Epithelial cell of proximal tubule (primary cell): ENCODE results near the gene CYP27C1. TPM values are rescaled to one million over a fixed set of nuclear protein-coding genes. Genes with fewer than 3 reads are reported as not detected.

Experiments used
- DNase-seq: peaks from one replicate; pipeline ENCODE4 v3.0.0-alpha.2; 2011; ENCODE audit warnings: low read depth
- H3K4me3 ChIP-seq: 2 replicates; pipeline ENCODE4 v1.5.1; 2011; ENCODE audit warnings: low read depth, mild to moderate bottlenecking, low read length
- total RNA-seq: library from RNA; depleted of rRNA; stranded (reverse); fragments of >200 nt; gene quantifications from 2 replicates; pipeline ENCODE4 v1.2.3, GENCODE V29; 2015
- TF ChIP-seq, protein P1 (sequence below): conservative IDR thresholded peaks from 2 replicates; pipeline ENCODE4 v1.5.1; 2012; ENCODE audit warnings: low read depth, mild to moderate bottlenecking, low read length

CYP27C1 gene
- total RNA-seq, 1 donor from 2014 or later, result 0.52 TPM

DNA sequence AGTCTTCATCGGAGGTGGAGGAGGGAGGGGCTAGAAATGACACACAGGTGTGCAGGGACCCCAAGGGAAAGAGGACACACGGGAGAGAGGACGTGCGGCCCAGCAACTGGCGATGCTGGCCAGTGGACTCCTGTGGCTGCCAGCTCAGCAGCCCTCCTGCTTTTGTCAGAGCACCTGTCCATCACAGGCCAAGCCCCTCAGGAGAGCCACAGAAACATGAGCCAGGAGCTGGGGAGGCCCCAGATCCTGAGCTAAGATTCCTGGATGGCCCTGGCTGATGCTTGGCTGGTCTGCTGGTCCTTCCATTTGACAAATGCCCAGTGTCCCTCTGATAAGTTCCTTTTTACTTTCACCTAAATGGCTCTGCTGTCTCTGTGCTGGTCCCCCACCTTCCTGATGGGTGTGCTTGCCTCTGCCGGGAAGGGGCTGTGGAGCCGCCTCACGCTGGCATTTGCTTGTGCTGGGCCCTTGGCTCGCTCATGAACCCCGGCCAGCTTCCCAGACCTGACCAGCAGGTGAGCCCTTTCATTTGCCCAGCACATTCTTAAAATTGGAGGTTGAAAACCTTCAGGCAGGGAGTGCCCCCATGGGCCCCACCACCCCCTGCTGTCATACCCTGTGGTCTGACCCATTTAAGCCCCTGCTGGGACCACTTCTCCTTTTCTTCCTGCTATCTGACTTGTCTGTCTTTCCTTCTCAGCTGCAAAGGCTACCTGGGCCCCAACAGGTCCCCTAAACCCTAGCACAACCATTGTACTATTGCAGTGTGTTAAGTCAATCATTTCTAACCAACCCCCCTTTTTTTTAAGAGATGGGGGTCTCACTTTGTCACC is 37.3 kb downstream of the CYP27C1 start:
- TF ChIP-seq, protein P1, sequence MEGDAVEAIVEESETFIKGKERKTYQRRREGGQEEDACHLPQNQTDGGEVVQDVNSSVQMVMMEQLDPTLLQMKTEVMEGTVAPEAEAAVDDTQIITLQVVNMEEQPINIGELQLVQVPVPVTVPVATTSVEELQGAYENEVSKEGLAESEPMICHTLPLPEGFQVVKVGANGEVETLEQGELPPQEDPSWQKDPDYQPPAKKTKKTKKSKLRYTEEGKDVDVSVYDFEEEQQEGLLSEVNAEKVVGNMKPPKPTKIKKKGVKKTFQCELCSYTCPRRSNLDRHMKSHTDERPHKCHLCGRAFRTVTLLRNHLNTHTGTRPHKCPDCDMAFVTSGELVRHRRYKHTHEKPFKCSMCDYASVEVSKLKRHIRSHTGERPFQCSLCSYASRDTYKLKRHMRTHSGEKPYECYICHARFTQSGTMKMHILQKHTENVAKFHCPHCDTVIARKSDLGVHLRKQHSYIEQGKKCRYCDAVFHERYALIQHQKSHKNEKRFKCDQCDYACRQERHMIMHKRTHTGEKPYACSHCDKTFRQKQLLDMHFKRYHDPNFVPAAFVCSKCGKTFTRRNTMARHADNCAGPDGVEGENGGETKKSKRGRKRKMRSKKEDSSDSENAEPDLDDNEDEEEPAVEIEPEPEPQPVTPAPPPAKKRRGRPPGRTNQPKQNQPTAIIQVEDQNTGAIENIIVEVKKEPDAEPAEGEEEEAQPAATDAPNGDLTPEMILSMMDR, result no peak
- no peak for DNase-seq
- H3K4me3 ChIP-seq, result no peak overlapping the region

DNA sequence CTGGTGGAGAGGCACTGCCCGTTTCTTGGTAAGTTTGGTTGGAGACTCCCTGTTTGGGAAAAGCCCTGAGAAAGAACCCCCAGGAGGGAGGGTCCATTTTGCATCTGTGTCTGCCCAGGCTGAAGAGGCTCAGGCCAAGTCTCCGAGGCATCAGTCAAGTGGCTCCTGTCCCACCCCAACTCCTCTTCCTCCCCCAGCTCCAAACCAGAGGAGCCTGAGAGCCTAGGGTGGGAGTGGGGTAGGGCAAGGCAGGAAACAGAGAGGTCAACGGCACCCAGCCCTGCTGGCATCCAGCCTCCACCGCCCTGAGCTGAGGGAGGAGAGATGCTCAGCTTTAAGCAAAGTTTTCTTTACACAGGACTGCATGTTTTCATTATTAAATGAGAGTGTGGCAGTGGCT is 38.2 kb downstream of the CYP27C1 start:
- TF ChIP-seq, protein P1, result no peak
- no peak for DNase-seq
- H3K4me3 ChIP-seq, result no peak overlapping the region

DNA sequence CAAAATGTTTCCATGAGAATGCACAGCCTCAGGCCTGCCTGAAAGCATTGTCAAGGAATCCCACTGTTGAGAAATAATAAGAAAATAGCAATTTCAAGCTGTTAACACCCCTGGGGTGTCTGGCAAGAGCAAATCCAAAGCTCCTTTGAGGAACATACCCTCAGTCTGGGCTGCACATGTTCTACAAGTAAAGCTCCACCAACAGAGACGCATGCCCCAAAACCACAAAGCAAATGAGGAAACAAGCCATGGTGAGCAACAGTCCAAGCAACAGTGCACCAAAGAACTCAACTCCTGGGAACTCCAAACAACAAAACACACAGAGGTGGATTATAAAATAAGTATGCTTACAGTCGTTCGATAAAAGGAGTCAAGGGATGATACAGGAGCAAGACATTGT is 40.3 kb downstream of the CYP27C1 start:
- no peak overlapping the region for H3K4me3 ChIP-seq
- TF ChIP-seq, protein P1, result no peak
- no peak for DNase-seq

DNA sequence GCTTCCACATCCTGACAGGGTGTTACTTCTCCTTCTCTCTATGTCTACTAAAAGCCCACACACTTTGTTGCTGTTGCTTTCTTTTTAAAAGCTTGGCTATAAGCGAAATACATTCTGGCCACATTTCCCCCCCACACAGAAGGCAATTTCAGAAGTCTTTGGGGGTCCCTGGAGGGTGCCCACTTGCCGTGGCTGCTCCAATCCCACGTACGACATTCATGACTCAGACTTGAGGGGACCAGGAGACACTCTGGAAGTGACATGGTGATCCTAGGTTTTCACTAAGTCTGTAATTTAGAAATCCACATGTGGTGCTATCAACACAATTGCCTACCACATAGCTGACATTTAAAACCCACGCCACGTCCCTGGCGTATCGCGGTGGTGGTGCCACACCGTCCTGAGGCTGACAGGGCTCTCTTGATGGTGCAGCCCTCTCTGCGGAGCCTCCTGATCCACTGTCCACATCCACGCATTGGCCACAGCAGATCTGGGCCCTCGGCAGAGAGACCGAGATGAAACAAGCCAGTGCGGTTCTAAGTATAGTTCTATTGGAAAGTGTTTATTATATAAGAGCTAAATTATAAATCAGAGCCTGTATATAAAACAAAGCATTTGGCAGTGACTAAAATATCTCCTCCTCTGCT is 42.4 kb downstream of the CYP27C1 start:
- TF ChIP-seq, protein P1, result no peak
- no peak overlapping the region for H3K4me3 ChIP-seq
- no peak for DNase-seq

DNA sequence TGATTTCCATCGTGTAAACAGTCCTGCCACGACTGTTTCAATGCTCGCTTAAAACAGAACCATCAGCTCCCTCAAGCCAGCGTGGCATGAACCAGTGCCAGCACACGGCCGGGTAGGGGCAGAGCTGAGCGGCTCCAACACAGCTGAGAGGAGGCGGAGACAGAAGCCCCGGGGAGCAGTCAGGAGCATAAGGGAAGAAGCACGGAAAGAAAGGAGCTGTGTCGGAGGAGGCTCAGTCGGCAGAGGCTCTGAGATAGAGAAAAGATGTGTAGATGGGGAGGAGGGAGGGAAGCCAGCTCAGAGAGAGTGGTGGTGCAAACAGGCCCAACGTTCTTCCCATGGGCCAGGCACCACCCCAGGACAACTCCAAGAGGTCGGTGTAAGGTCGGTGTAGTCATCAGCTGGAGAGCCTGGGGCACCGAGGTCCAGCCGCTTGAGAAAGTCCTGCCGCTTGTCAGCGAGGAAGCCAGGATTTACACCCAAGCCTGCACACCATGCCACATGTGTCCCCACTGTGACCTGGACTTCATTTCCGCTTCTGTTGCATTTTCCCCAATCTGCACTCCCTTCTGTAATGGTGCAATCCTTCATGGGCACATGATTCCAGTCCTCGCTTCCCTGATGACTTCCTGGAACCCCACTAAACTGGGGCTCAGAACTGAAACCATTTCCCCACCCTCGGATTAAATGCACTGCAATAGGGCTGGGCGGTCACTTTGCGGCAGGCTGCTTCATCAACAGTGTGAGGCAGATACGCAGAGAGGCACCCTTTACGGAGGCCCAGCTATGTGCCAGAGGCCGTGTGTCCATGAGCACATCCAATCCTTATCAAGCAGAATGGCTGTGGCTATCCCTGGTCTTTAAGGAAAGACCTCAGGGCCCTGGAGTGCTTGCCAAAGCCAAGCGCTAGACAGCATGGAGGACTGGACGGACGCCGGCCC is 43.5 kb downstream of the CYP27C1 start:
- TF ChIP-seq, protein P1, result no peak
- H3K4me3 ChIP-seq, result no peak overlapping the region
- DNase-seq, result no peak

DNA sequence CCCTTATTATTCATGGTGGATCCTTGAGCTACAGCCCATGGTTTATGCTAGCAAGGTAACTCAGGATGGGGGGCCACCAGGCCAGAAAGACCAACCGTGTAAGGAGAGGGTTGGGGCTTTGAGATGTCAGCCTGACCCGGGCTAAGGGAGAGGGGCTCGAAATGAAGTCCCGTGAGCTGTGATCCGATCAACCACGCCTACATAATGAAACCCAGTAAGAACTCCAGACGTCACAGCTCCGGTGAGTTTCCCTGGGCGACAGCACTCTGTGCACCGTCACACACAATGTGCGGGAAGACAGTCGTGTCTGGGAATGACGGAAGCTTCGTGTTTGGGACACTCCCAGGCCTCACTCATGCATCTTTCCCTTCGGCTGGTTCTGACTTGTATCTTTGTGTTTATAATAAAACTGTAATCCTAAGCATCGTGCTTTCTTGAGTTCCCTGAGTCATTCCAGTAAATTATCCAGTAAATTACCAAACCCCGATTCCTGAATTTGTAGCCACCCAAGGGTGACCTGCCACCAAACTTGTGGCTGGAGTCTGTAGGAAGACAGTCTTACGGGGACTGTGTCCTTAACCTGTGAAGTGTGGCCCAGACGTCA is 44.2 kb downstream of the CYP27C1 start:
- H3K4me3 ChIP-seq, result no peak overlapping the region
- TF ChIP-seq, protein P1, result no peak
- DNase-seq, result no peak
